ENCODE measurements around the gene PRSS57.

The PRSS57 gene

DNA sequence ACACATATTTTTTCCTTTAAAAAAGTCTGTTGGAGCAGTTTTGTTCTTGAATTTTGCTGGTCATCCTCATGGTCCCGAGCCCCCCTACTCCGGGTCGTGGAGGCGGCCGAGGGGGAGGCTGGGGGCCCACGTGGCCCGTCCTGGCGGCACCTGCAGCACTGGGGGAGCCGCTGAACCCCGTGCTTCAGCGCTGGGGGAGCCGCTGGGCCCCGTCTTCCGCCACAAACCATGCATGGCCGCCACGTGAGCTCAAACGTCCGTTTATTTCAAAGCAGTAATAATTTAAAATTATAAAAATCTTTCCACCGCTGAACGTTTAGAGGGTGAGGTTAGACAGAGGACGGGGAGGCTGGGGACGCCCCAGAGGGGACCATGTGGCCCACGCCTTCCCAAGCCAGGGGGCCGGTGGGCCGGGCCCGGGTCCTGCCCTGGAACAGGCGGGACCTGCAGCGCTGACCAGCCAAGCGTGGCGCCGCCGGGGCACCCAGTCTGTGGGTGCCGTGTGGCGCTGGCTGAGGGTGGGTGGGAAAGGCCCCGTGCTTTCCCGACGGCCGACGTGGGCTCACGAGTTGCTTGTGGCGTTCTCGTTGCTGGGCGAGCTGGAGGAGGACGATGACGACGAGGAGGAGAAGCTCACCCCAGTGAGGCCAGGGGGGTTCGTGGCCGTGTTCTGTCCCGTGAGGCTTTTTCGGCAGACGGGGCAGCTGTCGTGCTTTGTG is 47.5 kb downstream of the PRSS57 start:
- Histone ChIP-seq H3K79me2 (ENCODE audit: control insufficient read depth, low read length) (peaks cover 18% of the 10 kb centered on the region), H3K4me1 (ENCODE audit: control insufficient read depth, low read length) (no peaks in the 10 kb centered on the region), H3F3A (ENCODE audit: control insufficient read depth, insufficient read depth) (no peaks in the 10 kb centered on the region), H3K4me3 (ENCODE audit: low read length) (no peak overlapping the region), H3K9me2 (replicated peaks; ENCODE audit: control insufficient read depth, low read length) (no peaks in the 10 kb centered on the region), H3K27ac (ENCODE audit: low read depth, low read length) (no peak overlapping the region), H3K36me3 (ENCODE audit: control insufficient read depth, low read length) (peaks cover 71% of the 10 kb centered on the region), H3K27me3 (ENCODE audit: control insufficient read depth, low read length) (no peaks in the 10 kb centered on the region), H4K20me1 (ENCODE audit: control insufficient read depth, insufficient read depth, low read depth, low read length) (peaks cover 7% of the 10 kb centered on the region), H3K4me2 (ENCODE audit: low read length) (no peak overlapping the region), H3K9me3 (ENCODE audit: control insufficient read depth, insufficient read depth, low read length) (no peaks in the 10 kb centered on the region)
- TF ChIP-seq EZH2phosphoT487 (IDR thresholded peaks at IDR 0.05; ENCODE audit: borderline replicate concordance, low read length) (no peak), CTCF (IDR thresholded peaks at IDR 0.05; ENCODE audit: low read depth, low read length, poor library complexity, severe bottlenecking) (no peak)

DNA sequence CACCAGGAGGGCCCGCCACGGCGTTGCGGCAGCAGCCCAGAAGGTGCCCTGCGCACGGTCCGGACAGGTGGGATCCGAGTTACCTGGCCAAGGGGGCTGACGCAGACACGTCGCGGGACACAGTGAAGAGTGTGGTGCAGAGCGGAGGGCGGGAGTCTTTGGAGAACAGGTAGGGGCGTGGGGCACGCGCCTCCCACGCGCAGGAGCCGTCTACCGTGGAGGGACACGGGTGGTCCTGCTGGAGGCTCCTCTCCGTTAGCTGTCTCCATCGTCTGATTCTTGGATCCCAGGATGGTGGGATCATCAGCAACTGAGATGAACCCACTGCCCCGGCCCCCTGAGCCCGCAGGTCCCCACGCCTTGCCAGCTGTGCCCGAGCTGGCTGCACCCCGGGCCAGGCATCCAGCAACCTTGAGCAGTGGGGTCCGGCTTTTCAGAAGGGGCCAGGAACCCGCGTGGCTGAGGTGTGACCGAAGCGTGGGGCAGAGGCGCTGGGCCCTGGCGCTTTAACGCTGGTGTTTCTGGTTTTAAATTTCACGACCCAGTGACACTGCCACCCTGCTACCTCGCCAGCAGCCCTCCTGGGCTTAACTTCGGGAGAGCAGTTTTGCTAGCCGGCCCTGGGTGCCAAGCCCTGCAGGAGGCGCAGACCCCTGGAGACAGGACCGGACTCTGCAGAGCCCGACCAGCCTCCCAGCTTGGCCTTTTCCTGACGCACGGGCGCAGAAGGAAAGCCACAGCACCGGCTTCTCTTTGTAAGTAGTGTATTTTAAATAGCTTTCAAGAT is 48.3 kb downstream of the PRSS57 start:
- H4K20me1 ChIP-seq (ENCODE audit: control insufficient read depth, insufficient read depth, low read depth, low read length) = no peaks in the 10 kb centered on the region; the same call in 1 of the 2 replicates
- H3K36me3 ChIP-seq (ENCODE audit: control insufficient read depth, low read length) = peaks cover 63% of the 10 kb centered on the region
- TF ChIP-seq CTCF (IDR thresholded peaks at IDR 0.05; ENCODE audit: low read depth, low read length, poor library complexity, severe bottlenecking) (no peak), EZH2phosphoT487 (IDR thresholded peaks at IDR 0.05; ENCODE audit: borderline replicate concordance, low read length) (no peak)

DNA sequence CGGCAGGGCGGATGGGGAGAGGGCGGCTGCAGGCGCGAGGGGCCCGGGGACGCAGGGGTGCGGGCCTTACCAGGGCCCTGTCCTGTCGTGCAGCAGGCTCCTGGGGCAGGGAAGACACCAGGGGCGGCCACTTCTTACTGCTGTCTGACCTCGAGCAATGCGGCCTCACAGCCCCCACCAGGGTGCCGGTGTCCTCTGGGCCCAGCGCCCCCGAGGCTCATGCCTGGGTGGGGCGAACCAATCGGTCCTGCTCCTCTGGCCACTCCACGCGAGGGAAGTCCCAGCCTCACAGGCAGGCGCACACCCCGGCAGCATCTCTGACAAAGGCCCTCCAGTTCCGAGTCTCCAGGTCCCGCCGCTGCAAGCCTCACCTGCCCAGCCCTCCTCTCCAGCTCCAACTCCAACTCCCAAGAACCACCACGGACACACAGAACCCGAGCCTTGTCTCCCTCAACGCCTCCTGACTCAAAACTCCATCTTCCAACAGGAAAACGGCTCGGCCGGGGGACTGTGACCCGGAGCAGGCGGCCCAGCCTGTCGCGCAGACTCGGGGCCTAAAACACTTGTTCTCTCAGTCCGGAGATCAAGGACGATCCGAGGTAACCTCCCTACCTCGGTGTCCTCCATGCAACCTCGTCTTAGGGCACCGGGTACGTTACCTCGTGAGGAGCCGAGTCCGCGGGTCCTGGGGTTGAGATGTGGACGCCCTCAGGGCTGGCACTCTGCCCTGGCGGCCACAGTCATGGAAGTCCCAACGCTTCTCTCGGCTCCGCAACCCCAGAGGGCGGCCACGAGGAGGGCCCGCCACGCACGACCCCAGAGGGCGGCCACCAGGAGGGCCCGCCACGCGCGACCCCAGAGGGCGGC is 49.1 kb downstream of the PRSS57 start:
- Histone ChIP-seq H3K4me1 (ENCODE audit: control insufficient read depth, low read length) (peaks cover 4% of the 10 kb centered on the region; the same call in 1 of the 2 replicates), H3K79me2 (ENCODE audit: control insufficient read depth, low read length) (peaks cover 5% of the 10 kb centered on the region; the same call in 1 of the 2 replicates), H3K4me3 (ENCODE audit: low read length) (no peak overlapping the region), H3K9me3 (ENCODE audit: control insufficient read depth, insufficient read depth, low read length) (no peaks in the 10 kb centered on the region), H3K27me3 (ENCODE audit: control insufficient read depth, low read length) (no peaks in the 10 kb centered on the region), H4K20me1 (ENCODE audit: control insufficient read depth, insufficient read depth, low read depth, low read length) (no peaks in the 10 kb centered on the region), H3K4me2 (ENCODE audit: low read length) (no peak overlapping the region), H3F3A (ENCODE audit: control insufficient read depth, insufficient read depth) (no peaks in the 10 kb centered on the region), H3K9me2 (replicated peaks; ENCODE audit: control insufficient read depth, low read length) (no peaks in the 10 kb centered on the region), H3K36me3 (ENCODE audit: control insufficient read depth, low read length) (peaks cover 55% of the 10 kb centered on the region), H3K27ac (ENCODE audit: low read depth, low read length) (no peak overlapping the region)
- no peak for TF ChIP-seq CTCF (IDR thresholded peaks at IDR 0.05; ENCODE audit: low read depth, low read length, poor library complexity, severe bottlenecking)
- no peak for TF ChIP-seq EZH2phosphoT487 (IDR thresholded peaks at IDR 0.05; ENCODE audit: borderline replicate concordance, low read length)

More for the DNA sequence above, 48.3 kb downstream of the PRSS57 start:
- Histone ChIP-seq H3K4me2 (ENCODE audit: low read length) (no peak overlapping the region), H3K27ac (ENCODE audit: low read depth, low read length) (no peak overlapping the region), H3K4me1 (ENCODE audit: control insufficient read depth, low read length) (no peaks in the 10 kb centered on the region), H3K4me3 (ENCODE audit: low read length) (no peak overlapping the region), H3K9me3 (ENCODE audit: control insufficient read depth, insufficient read depth, low read length) (no peaks in the 10 kb centered on the region), H3K79me2 (ENCODE audit: control insufficient read depth, low read length) (peaks cover 11% of the 10 kb centered on the region), H3F3A (ENCODE audit: control insufficient read depth, insufficient read depth) (no peaks in the 10 kb centered on the region), H3K27me3 (ENCODE audit: control insufficient read depth, low read length) (no peaks in the 10 kb centered on the region), H3K9me2 (replicated peaks; ENCODE audit: control insufficient read depth, low read length) (no peaks in the 10 kb centered on the region)
